ENCODE data around the gene GPR39. TPM values are rescaled to one million over a fixed set of nuclear protein-coding genes. Genes with fewer than 3 reads are reported as not detected.

Gene GPR39
- total RNA-seq, 2 donors from 2014 or later = 22.1 to 22.3 TPM

GRCh38 chr2:132437852-132438669, 21.5 kb downstream of the GPR39 start:
- intact Hi-C loops (cut with DNase I, micrococcal nuclease) = no loop called here
- no peak for DNase-seq
- no peak for ATAC-seq

GRCh38 chr2:132438691-132439090, 22.1 kb downstream of the GPR39 start:
- intact Hi-C loops (cut with DNase I, micrococcal nuclease) = no loop called here
- no peak for ATAC-seq
- DNase-seq = no peak

GRCh38 chr2:132439703-132440398, 23.2 kb downstream of the GPR39 start:
- no peak for DNase-seq
- intact Hi-C loops (cut with DNase I, micrococcal nuclease) = no loop called here
- no peak for ATAC-seq

- ATAC-seq (no peak), DNase-seq (no peak)
- intact Hi-C loops (cut with DNase I, micrococcal nuclease) = no loop called here
Measured at GRCh38 chr2:132441051-132441450, 24.4 kb downstream of the GPR39 start.

GRCh38 chr2:132442278-132442677, 25.7 kb downstream of the GPR39 start:
- DNase-seq (no peak), ATAC-seq (no peak)
- intact Hi-C loops (cut with DNase I, micrococcal nuclease) = no loop called here

GRCh38 chr2:132443106-132443505, 26.5 kb downstream of the GPR39 start:
- intact Hi-C loops (cut with DNase I, micrococcal nuclease) = no loop called here
- DNase-seq (no peak), ATAC-seq (no peak)

- DNase-seq (no peak), ATAC-seq (no peak)
- intact Hi-C loops (cut with DNase I, micrococcal nuclease) = no loop called here
Measured at GRCh38 chr2:132446444-132446843, 29.8 kb downstream of the GPR39 start.

GRCh38 chr2:132448331-132448730, 31.7 kb downstream of the GPR39 start:
- intact Hi-C loops (cut with DNase I, micrococcal nuclease) = no loop called here
- ATAC-seq = no peak
- no peak for DNase-seq

- ATAC-seq (peak; percentile 46), DNase-seq (peak in 1 of 2 donors; percentile 27)
- intact Hi-C loops (cut with DNase I, micrococcal nuclease) = no loop called here
Measured at GRCh38 chr2:132448771-132449170, 32.2 kb downstream of the GPR39 start.

- intact Hi-C loops (cut with DNase I, micrococcal nuclease) = no loop called here
- DNase-seq (no peak), ATAC-seq (no peak)
Measured at GRCh38 chr2:132449868-132450267, 33.3 kb downstream of the GPR39 start.

- ATAC-seq = no peak
- intact Hi-C loops (cut with DNase I, micrococcal nuclease) = no loop called here
- DNase-seq = no peak
Measured at GRCh38 chr2:132460781-132461180, 44.2 kb downstream of the GPR39 start.

GRCh38 chr2:132462236-132462635, 45.6 kb downstream of the GPR39 start:
- intact Hi-C loops (cut with DNase I, micrococcal nuclease) = no loop called here
- DNase-seq = no peak
- ATAC-seq = no peak

- ATAC-seq (no peak), DNase-seq (no peak)
- intact Hi-C loops (cut with DNase I, micrococcal nuclease) = no loop called here
Measured at GRCh38 chr2:132463719-132464118, 47.1 kb downstream of the GPR39 start.

- no peak for DNase-seq
- no peak for ATAC-seq
- intact Hi-C loops (cut with DNase I, micrococcal nuclease) = no loop called here
Measured at GRCh38 chr2:132465917-132466316, 49.3 kb downstream of the GPR39 start.

- intact Hi-C loops (cut with DNase I, micrococcal nuclease) = no loop called here
Measured at GRCh38 chr2:132466428-132467028, 49.9 kb downstream of the GPR39 start.

GRCh38 chr2:132468821-132469675, 52.4 kb downstream of the GPR39 start:
- ATAC-seq (no peak), DNase-seq (no peak)
- intact Hi-C loops (cut with DNase I, micrococcal nuclease) = no loop called here

More at GRCh38 chr2:132466428-132467028, 49.9 kb downstream of the GPR39 start:
- ATAC-seq (no peak), DNase-seq (no peak)

GRCh38 chr2:132470746-132471145, 54.1 kb downstream of the GPR39 start:
- intact Hi-C loops (cut with DNase I, micrococcal nuclease) = no loop called here
- ATAC-seq = no peak

GRCh38 chr2:132473174-132473883, 56.7 kb downstream of the GPR39 start:
- DNase-seq (no peak), ATAC-seq (no peak)
- intact Hi-C loops (cut with DNase I, micrococcal nuclease) = no loop called here

More at GRCh38 chr2:132470746-132471145, 54.1 kb downstream of the GPR39 start:
- no peak for DNase-seq

Data from left colon (tissue), 2 donors.